Measurements from ENCODE around the gene SETD9.

Gene SETD9

GRCh38 chr5:56938858-56939257 is 29.5 kb downstream of the SETD9 start:
- DNase-seq, result no peak

GRCh38 chr5:56941981-56942380 is 32.6 kb downstream of the SETD9 start:
- no peak for DNase-seq

GRCh38 chr5:56947052-56947451 is 37.7 kb downstream of the SETD9 start:
- no peak for DNase-seq

- peak; percentile 81 for DNase-seq
Observed at GRCh38 chr5:56950626-56951125, 41.3 kb downstream of the SETD9 start.

- DNase-seq, result peak; percentile 64
Observed at GRCh38 chr5:56951126-56951945, 41.9 kb downstream of the SETD9 start.

GRCh38 chr5:56951946-56952691 is 42.7 kb downstream of the SETD9 start, which contains the start of gene MIER3:
Gene MIER3 (minus strand): TSS chr5:56952123. CDS start chr5:56952102, 21 bp downstream.
- DNase-seq, result peak; percentile 91

GRCh38 chr5:56954262-56954661 is 44.9 kb downstream of the SETD9 start:
- no peak for DNase-seq

- DNase-seq, result no peak
Observed at GRCh38 chr5:56958595-56958994, 49.2 kb downstream of the SETD9 start.

- DNase-seq, result no peak
Observed at GRCh38 chr5:56959326-56959725, 49.9 kb downstream of the SETD9 start.

- no peak for DNase-seq
Observed at GRCh38 chr5:56961746-56962145, 52.4 kb downstream of the SETD9 start.

- no peak for DNase-seq
Observed at GRCh38 chr5:56962286-56962685, 52.9 kb downstream of the SETD9 start.

GRCh38 chr5:56963246-56963645 is 53.9 kb downstream of the SETD9 start:
- no peak for DNase-seq

GRCh38 chr5:56964173-56964572 is 54.8 kb downstream of the SETD9 start:
- DNase-seq, result no peak

Measured in islet precursor cell (in vitro differentiated cells).